Astrocyte (in vitro differentiated cells and primary cell): ENCODE results near the gene NRG3. TPM values are rescaled to one million over a fixed set of nuclear protein-coding genes. Genes with fewer than 3 reads are reported as not detected.

Source experiments
- DNase-seq: peaks from one replicate; pipeline ENCODE4 v3.0.0-alpha.2; 2010; ENCODE audit warnings: low read depth
- FAIRE-seq: peaks from 2 replicates; lab custom pipeline; 2011; peaks lifted over from hg19 to GRCh38; lab: Jason Lieb, UNC
- H2AFZ ChIP-seq: 2 replicates; pipeline ENCODE4 v1.6.0; 2012; ENCODE audit warnings: low read depth, low read length, inconsistent platforms
- H3K27ac ChIP-seq: 2 replicates; pipeline ENCODE4 v1.5.1; 2011; ENCODE audit warnings: low read depth, low read length, inconsistent platforms
- H3K27me3 ChIP-seq: 2 replicates; pipeline ENCODE4 v1.6.0; 2011; ENCODE audit warnings: low read length, inconsistent platforms; ENCODE audit not compliant: insufficient read depth
- H3K36me3 ChIP-seq: 2 replicates; pipeline ENCODE4 v1.5.1; 2011; ENCODE audit warnings: low read length, inconsistent platforms; ENCODE audit not compliant: insufficient read depth
- H3K4me1 ChIP-seq: 2 replicates; pipeline ENCODE4 v1.5.1; 2011; ENCODE audit warnings: low read length, inconsistent platforms; ENCODE audit not compliant: insufficient read depth
- H3K4me2 ChIP-seq: 2 replicates; pipeline ENCODE4 v1.6.0; 2012; ENCODE audit warnings: low read length, inconsistent platforms
- H3K4me3 ChIP-seq: 2 replicates; pipeline ENCODE4 v1.5.1; 2011; ENCODE audit warnings: low read depth, mild to moderate bottlenecking, low read length, inconsistent platforms; ENCODE audit not compliant: insufficient read depth
- H3K79me2 ChIP-seq: 2 replicates; pipeline ENCODE4 v1.6.0; 2012; ENCODE audit warnings: mild to moderate bottlenecking, low read length, inconsistent platforms; ENCODE audit not compliant: insufficient read depth
- H3K9ac ChIP-seq: 2 replicates; pipeline ENCODE4 v1.6.0; 2012; ENCODE audit warnings: mild to moderate bottlenecking, low read length, inconsistent platforms
- H3K9me3 ChIP-seq: 2 replicates; pipeline ENCODE4 v1.5.1; 2012; ENCODE audit warnings: low read depth, mild to moderate bottlenecking, low read length, inconsistent platforms; ENCODE audit not compliant: insufficient read depth
- H4K20me1 ChIP-seq: 2 replicates; pipeline ENCODE4 v1.6.0; 2012; ENCODE audit warnings: low read length, inconsistent platforms; ENCODE audit not compliant: insufficient read depth
- H3K27ac Mint-ChIP-seq: one replicate; pipeline ENCODE4 v1.8.0; 2021; ENCODE audit warnings: mild to moderate bottlenecking, mixed read lengths; ENCODE audit not compliant: unreplicated experiment
- H3K27me3 Mint-ChIP-seq: one replicate; pipeline ENCODE4 v1.8.0; 2021; ENCODE audit warnings: low read depth, mixed read lengths; ENCODE audit not compliant: unreplicated experiment
- H3K36me3 Mint-ChIP-seq: one replicate; pipeline ENCODE4 v1.8.0; 2021; ENCODE audit warnings: low read depth, mixed read lengths; ENCODE audit not compliant: unreplicated experiment
- H3K4me1 Mint-ChIP-seq: one replicate; pipeline ENCODE4 v1.8.0; 2021; ENCODE audit warnings: low read depth, mixed read lengths; ENCODE audit not compliant: unreplicated experiment
- H3K4me3 Mint-ChIP-seq: one replicate; pipeline ENCODE4 v1.8.0; 2021; ENCODE audit warnings: mild to moderate bottlenecking, moderate library complexity, mixed read lengths; ENCODE audit not compliant: unreplicated experiment
- H3K9me3 Mint-ChIP-seq: one replicate; pipeline ENCODE4 v1.8.0; 2021; ENCODE audit warnings: mild to moderate bottlenecking, mixed read lengths; ENCODE audit not compliant: unreplicated experiment
- CTCF ChIP-seq: IDR thresholded peaks from 2 replicates; pipeline ENCODE4 v1.5.1; 2011; ENCODE audit warnings: low read depth, mild to moderate bottlenecking, inconsistent platforms, low read length, moderate library complexity; ENCODE audit not compliant: insufficient read depth
- EZH2 ChIP-seq: IDR thresholded peaks from 2 replicates; pipeline ENCODE4 v1.6.1; 2012; ENCODE audit warnings: mild to moderate bottlenecking, low read length, inconsistent platforms; ENCODE audit not compliant: insufficient read depth
- total RNA-seq: library from RNA; stranded (reverse); gene quantifications from 2 replicates; pipeline ENCODE4 v1.2.1, GENCODE V29; 2021

NRG3 gene
- total RNA-seq, 1 donor from 2014 or later: 2.1 TPM

GRCh38 chr10:82245906-82246560, 371.0 kb downstream of the NRG3 start:
- H2AFZ ChIP-seq: no peak overlapping the region
- Mint-ChIP-seq H3K9me3 (no peaks in the 10 kb centered on the region), H3K4me3 (no peak overlapping the region), H3K4me1 (no peaks in the 10 kb centered on the region), H3K27me3 (no peaks in the 10 kb centered on the region), H3K36me3 (no peaks in the 10 kb centered on the region), H3K27ac (no peak overlapping the region)
- H3K4me1 ChIP-seq: no peaks in the 10 kb centered on the region
- no peak overlapping the region for H3K27ac ChIP-seq
- no peaks in the 10 kb centered on the region for H3K9me3 ChIP-seq
- H3K79me2 ChIP-seq: no peaks in the 10 kb centered on the region
- DNase-seq (no peak), FAIRE-seq (no peak)
- no peaks in the 10 kb centered on the region for H3K36me3 ChIP-seq
- H3K27me3 ChIP-seq: no peaks in the 10 kb centered on the region
- TF ChIP-seq EZH2: no peak
- TF ChIP-seq CTCF: no peak
- no peak overlapping the region for H3K9ac ChIP-seq
- no peaks in the 10 kb centered on the region for H4K20me1 ChIP-seq
- no peak overlapping the region for H3K4me2 ChIP-seq
- H3K4me3 ChIP-seq: no peak overlapping the region

- H3K9ac ChIP-seq: no peak overlapping the region
Observed at GRCh38 chr10:82249141-82249540, 374.1 kb downstream of the NRG3 start.

More at GRCh38 chr10:82249141-82249540, 374.1 kb downstream of the NRG3 start:
- no peak overlapping the region for H3K27ac Mint-ChIP-seq
- no peaks in the 10 kb centered on the region for H3K36me3 Mint-ChIP-seq
- no peaks in the 10 kb centered on the region for H3K9me3 ChIP-seq
- no peaks in the 10 kb centered on the region for H3K27me3 Mint-ChIP-seq
- H3K27me3 ChIP-seq: no peaks in the 10 kb centered on the region
- DNase-seq (no peak), FAIRE-seq (no peak)
- no peak overlapping the region for H3K27ac ChIP-seq
- H3K79me2 ChIP-seq: no peaks in the 10 kb centered on the region
- no peaks in the 10 kb centered on the region for H3K9me3 Mint-ChIP-seq
- no peaks in the 10 kb centered on the region for H3K36me3 ChIP-seq
- H3K4me1 Mint-ChIP-seq: no peaks in the 10 kb centered on the region
- no peak overlapping the region for H2AFZ ChIP-seq
- H3K4me3 ChIP-seq: no peak overlapping the region
- no peaks in the 10 kb centered on the region for H3K4me1 ChIP-seq
- no peaks in the 10 kb centered on the region for H4K20me1 ChIP-seq
- no peak overlapping the region for H3K4me2 ChIP-seq
- TF ChIP-seq EZH2 (no peak), CTCF (no peak)
- H3K4me3 Mint-ChIP-seq: no peak overlapping the region
